ENCODE measurements around the gene RHBDD2.

DNA sequence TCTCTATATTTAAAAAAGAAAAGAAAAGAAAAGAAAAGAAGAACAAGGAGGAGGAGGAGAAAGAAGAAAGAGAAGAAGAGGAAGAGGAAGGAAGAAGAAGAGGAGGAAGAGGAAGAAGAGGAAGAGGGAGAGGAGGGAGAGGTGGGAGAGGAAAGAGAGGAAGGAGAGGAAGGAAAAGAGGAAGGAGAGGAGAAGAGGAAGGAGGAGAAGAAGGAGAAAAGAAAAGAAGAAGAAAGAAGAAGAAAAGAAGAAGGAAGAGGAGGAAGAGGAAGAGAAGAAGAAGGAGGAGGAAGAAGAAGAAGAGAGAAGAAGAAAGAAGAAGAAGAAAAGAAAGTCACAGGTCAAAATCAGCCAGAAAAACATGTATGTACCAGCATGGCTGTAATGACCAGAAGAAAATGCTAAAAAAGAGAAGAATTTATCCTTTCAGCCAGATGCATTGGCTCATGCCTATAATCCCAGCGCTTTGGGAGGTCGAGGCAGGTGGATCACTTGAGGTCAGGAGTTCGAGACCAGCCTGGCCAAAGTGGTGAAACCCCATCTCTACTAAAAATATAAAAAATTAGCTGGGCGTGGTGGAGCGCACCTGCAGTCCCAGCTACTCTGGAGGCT is 30.8 kb downstream of the RHBDD2 start:
- TF ChIP-seq, protein P1, sequence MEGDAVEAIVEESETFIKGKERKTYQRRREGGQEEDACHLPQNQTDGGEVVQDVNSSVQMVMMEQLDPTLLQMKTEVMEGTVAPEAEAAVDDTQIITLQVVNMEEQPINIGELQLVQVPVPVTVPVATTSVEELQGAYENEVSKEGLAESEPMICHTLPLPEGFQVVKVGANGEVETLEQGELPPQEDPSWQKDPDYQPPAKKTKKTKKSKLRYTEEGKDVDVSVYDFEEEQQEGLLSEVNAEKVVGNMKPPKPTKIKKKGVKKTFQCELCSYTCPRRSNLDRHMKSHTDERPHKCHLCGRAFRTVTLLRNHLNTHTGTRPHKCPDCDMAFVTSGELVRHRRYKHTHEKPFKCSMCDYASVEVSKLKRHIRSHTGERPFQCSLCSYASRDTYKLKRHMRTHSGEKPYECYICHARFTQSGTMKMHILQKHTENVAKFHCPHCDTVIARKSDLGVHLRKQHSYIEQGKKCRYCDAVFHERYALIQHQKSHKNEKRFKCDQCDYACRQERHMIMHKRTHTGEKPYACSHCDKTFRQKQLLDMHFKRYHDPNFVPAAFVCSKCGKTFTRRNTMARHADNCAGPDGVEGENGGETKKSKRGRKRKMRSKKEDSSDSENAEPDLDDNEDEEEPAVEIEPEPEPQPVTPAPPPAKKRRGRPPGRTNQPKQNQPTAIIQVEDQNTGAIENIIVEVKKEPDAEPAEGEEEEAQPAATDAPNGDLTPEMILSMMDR (IDR thresholded peaks at IDR 0.05; ENCODE audit: poor library complexity) = no peak
- no peak for TF ChIP-seq EZH2 (IDR thresholded peaks at IDR 0.05; ENCODE audit: borderline replicate concordance)
